GM19193 (cell line): ENCODE data around the gene CYP17A1.
A peak's percentile ranks its signal among the peaks of the same experiment; 100 is the strongest.

Experiments used
- POLR2A ChIP-seq: IDR thresholded peaks from 4 replicates; pipeline ENCODE4 v1.6.1; 2011; ENCODE audit not compliant: insufficient read depth, insufficient read length; ENCODE audit errors: extremely low read depth

Gene CYP17A1

DNA sequence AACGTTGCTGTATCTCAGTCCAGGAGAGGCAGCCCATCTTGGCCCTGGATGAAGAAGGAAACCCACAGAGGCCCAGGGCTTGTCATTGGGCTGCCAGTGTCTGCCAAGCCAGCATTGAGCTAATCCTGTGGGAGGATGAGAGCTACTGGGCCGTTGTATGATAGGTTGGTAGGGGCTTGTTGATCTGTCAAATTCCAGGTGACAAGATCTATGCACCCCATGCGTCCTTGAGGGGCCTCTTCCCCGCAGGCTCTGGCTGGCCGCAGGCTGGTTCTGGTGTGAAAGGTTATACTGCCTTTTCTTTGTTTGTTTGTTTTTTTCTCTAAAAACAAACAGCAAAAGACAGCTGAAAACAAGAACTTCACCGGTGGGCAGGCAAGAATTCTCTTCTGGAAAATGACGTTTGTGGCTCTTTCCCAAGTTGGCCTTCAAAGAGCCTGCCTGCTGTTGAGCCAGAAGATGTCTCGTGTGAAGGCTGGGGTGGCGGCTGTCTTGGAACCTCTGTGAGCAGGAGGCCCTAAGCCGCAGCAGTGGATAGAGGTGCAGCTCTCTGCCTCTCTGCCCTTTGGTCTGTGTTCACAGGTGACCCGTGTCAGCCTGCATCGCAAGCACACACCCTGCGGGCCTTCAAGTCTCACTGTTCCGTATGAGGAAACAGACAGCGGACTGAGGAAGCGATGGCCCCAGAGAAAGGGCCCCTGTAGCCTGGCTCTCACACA is 23.3 kb downstream of the CYP17A1 start:
- no peak for TF ChIP-seq POLR2A

DNA sequence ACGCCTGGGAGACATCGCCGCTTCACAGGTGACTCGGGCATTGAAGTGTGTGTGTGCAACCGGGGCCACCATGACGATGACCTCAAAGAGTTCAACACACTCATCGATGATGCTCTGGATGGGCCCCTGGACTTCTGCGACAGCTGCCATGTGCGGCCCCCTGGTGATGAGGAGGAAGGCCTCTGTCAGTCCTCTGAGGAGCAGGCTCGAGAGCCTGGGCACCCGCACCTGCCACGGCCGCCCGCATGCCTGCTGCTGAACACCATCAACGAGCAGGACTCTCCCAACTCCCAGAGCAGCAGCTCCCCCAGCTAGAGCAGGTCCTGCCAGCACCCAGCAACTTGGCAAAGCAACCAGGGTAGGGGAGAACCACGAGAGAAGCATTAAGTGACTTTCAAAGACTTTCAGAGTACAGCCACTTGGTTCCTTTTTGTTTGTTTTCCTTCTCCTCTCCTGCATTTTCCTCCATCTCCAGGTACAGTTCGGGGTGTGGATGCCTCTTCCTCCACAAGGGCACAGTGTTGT is 24.1 kb downstream of the CYP17A1 start:
- no peak for TF ChIP-seq POLR2A

DNA sequence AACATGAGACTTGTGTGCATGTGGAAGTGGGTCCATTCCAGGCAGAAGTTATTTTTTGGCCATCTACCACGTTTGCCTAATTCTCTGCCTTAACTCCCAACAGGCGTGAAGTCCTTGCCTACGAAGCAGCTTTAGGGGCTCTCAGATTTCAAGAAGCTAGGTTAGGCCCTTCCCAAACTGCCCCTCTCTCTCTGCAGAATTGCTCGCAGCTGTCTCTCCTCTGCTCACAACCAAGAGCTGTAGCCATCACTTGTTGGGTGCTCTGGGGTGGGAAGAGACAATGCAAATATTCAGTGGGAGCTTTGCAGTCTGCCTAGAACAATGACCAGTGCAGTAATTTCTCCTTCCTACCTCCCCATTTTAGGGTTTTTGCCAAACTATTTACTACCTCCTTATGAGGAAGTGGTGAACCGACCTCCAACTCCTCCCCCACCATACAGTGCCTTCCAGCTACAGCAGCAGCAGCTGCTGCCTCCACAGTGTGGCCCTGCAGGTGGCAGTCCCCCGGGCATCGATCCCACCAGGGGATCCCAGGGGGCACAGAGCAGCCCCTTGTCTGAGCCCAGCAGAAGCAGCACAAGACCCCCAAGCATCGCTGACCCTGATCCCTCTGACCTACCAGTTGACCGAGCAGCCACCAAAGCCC is 24.9 kb downstream of the CYP17A1 start:
- no peak for TF ChIP-seq POLR2A

DNA sequence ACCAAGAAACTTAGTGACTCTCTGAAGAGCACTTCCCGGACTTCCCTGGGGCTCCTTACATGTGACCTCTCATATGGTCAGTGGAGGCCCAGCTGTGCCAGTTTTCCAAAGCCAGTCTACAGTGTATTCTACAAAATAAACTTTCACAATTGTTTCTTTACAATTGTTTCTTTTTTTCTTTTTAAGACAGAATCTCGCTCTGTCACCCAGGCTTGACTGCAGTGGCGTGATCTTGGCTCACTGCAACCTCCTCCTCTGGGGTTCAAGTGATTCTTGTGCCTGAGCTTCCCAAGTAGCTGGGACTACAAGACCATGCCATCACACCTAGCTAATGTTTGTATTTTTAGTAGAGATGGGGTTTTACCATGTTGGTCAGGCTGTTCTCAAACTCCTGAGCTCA is 25.9 kb downstream of the CYP17A1 start:
- no peak for TF ChIP-seq POLR2A

DNA sequence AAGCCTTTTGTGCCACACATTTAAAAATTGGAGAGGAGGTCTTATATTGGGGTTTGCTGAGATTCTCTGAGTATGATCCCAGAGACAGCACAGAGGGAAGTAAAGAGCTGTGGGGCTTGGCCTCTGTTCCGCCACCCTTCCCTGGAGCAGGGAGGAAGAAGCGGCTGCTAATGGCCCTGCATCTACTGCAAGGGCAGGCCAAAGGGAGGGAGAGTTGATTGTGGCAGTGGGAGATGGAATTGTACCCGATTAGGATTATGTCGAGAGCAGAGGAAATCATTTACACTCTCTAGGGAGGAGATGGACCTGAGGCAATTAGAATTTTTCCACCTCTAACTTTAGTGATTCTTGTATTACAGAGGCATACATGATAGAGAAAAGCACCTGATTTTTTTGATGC is 28.8 kb downstream of the CYP17A1 start:
- no peak for TF ChIP-seq POLR2A

DNA sequence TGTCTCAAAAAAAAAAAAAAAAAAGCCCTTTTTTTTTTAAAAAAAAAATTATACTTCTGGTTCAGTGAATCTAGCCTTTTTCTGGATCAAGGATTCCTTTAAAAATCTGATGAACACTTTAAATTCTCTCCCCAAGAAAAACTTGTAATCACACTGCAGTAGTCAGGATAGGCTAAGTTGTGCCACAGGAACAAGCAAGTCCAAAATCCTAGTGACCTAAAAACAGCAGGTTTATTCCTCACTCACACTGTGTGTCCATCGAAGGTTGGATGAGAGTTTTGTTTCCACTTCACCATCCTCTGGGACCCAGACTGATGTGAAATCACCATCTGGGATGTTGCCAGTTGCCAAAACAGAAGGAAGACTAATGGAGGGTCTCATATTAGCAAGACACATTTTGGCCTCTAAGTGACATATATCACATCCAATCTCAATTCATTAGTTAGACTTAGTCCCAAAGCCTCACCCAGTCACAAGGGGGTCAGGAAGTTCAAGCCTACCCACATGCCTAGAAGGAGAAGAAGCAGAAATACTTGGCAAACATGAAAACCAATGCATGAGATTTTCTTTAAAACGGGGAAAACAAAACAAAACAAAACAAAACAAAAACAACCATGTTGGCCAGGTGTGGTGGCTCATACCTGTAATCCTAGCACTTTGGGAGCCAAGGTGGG is 32.7 kb downstream of the CYP17A1 start:
- no peak for TF ChIP-seq POLR2A

DNA sequence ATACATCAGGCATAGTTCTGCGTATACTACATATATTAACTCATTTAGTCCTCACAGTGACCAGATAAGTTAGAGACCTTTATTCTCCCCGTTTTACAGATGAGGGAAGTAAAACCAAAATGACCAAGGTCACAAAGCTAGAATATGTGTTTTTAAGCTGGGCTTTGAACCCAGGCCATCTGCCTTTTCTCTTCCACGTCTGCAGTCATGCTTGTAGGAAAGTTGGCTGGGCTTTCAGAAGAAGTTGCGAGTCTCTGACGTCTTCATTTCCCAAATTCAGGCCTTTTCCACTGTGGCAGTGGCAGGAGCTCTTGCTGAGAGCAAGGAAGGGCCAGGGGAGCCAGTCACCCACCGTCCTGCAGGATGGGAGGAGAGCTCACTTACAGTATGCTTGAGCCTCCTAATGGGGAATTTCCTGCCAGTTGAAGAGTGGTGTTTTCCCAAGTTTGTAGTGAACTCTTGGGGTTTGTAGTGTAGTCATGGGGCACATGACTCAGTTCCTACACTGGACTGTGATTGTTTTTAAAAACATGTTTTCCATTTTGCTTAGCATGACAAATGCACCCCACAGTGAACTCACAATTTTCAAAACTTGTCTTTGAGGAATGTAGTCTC is 34.2 kb downstream of the CYP17A1 start:
- no peak for TF ChIP-seq POLR2A

DNA sequence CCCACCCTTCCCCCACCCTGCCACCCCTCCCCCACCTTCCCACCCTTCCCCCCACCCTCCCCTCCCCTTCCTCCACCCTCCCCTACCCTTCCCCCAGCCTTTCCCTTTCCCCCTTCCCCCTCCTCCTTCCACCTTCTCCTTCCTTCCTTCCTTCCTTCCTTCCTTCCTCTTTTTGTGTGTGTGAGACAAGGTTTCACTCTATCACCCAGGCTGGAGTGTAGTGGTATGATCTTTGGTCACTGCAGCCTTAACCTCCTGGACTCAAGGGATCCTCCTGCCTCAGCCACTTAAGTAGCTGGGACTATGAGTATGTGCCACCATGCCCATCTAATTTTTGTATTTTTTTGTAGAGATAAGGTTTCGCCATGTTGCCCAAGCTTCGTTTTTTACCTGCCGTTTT is 35.2 kb downstream of the CYP17A1 start:
- TF ChIP-seq POLR2A: no peak

DNA sequence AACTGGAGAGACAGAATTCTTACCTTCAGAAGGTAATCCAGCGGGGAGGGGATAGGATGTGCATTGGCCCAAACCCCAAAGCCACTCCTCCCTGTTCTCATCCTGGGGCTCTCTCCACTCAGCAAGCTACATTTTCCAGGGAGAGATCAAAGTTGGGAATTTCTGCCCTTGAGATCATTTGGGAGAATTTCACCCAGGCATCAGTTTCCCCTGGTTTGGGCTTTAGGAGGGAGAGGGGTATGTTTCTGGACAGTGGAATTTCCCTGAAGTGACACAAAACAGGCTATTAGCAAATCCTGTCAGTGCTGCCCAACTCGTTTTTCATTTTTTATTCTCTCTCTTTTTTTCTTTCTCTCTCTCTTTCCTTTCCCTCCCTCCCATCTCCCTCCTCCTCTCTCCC is 35.7 kb downstream of the CYP17A1 start:
- no peak for TF ChIP-seq POLR2A

DNA sequence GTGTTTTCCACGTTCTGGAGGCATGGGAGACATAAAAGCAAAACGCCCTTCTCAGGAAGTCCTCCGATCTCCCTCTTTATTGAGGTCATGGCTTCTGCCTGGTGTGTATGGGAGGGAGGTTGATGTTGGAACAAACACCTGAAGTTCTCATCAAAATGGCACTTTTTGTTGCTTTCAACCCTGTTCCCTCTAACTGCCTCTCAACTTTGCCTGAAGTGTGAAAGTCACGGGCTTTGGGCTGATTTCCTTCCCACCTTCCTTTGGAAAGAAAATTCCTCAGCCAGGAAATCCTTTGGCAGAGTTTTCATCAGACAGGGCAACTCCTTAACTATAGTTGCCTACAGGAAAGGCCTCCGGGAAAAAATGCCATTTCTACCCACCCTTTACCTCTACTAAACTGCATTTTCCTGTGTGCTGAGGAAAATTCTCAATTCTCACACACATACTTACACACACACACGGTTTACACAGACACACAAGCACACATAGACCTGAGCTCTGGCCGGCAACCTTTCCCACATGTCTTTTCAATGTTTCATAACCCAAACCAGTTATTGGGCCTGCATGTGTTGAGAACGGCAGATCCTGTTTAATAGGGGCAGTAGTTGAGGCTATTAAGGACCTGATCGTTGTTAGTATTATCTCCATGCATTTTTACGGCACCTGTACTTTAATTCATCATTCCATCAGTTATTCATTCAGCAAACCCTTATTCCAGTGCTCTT is 36.4 kb downstream of the CYP17A1 start:
- no peak for TF ChIP-seq POLR2A

DNA sequence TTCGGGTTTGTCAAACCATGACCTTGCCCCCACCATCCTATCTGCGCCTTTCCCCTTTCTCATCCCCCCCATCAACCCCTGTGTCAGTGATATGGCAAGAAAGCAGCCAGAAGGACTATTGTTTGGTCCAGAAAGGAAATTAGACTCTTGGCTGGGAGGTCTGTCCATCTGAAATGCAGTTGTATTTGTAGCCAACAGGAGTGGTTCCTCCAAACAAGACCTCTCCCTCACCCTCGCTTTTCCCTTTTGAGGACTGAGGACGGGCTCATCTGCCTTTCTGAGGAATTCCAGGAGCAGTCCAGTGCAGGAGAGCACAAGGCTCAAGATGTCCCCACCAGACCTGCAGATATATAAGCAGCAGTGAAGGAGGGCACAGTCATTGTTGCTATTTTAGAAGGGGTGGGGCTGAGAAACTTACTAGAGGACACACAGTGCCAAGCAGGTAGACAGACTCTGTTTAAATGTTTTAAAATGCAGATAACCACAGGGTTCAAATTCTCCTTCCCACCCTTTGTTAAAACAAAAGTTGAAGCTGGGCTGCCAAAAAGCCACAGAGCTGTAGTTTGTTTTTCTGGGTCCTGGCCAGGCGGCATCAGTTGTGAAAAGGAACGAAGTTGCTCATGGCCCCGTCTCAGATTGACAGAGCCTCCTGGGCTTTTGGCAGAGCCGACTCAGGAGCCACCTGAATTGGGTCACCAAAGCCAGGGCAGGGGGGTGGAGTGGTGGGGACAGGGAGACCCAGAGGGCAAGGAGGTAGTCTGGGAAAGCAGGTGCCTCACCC is 37.3 kb downstream of the CYP17A1 start:
- TF ChIP-seq POLR2A: no peak

DNA sequence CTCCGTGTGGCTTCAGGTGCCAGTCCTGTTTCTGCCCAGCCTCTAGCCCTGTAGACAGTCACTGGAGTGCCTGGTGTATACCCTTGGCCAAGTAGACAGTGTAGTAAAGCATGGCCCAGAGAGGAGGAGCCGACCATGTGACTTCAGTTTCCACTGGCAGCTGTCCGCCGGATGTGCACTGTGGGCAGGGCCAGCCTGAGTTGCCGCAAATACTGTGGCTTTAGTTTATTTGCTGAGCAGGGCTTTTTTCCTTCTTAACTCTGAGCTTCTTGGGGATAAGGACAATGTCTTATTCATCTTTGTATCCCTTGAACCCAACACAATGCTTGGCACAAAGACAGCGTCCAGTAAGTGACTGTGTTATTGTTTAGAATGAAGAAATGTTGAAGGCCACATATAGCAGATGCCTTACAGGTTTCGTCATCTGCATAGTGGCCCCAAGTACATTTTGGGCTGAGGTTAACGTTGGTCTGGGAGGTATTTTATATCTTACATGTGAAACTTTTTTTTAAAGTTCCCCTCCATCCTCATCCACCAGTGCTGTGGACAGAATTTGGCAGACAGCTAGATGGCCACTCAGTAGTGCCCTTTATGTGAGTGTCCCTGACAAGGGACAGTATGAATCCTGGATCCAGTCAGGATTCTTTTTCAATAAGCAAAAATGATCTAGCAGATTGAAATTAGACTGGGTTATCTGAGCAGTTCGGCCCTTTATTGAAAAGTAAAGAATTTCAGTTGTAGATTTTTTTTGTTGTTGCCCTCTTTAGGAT is 40.6 kb downstream of the CYP17A1 start:
- peak; percentile 40 for TF ChIP-seq POLR2A

DNA sequence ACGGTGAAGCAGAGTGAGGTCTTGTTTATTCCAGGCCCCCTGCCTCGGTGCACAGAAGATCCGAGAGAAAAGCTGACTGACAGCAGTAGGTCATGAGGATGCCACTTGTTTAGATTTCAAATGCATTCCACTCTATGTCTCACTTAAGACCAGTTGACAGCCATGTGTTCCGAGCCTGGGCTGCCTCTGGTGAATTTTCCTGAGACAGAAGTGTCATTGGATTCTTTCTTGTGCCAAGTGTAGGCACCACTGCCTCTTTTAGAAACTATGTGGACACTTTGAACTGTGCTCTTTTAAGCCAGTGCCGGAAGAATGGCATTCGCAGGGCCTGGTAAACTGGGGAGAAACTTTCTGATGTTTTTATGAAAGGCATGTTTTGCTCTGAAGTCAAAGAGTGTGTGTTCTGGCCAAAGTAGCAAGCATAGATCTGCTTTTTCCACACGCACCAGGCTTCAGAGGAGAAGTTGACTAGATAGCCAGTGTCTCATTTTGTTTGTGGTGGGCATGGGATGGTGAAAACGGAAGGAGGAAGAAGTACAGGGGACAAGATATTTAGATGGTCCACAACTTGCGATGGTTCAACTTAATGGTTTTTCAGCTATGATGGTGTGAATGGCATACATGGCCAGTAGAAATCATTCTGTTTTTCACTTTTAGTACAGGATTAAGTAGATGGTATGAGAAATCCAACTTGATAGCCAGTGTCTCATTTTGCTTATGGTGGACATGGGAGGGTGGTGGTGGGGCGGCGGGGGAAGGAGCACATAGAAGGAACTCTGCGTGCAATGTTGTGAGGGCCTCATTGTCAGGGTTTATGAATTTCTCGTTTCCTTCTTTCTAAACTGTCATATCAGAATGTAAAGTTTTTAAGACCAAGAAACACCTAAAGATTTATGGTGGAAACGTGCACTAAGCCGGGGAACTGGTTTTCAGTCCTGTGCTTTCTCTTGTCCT is 41.5 kb downstream of the CYP17A1 start:
- TF ChIP-seq POLR2A: no peak
